ENCODE results near the gene MTARC1.

Gene MTARC1

DNA sequence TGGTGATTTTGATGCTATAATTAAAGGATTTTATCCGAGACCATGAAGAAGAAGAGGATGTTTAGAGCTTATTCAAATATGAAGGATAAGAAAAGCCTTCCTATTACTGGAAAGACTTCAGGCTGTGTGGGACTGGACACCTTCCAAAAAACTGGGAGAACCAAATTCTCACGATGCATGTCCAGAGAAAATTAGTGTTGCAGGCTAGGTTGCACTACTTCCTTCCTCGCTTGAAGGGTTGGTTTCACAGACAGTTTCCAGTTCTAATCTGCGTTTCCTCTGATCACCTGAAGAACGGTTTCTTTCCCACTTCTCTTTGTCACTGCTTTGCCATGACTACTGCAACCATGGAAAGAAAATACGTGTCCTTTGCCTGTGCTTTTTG, 36.6 kb upstream of the MTARC1 start:
- peak overlapping the region; percentile 46 for H3K4me2 ChIP-seq (ENCODE audit: low read length)

DNA sequence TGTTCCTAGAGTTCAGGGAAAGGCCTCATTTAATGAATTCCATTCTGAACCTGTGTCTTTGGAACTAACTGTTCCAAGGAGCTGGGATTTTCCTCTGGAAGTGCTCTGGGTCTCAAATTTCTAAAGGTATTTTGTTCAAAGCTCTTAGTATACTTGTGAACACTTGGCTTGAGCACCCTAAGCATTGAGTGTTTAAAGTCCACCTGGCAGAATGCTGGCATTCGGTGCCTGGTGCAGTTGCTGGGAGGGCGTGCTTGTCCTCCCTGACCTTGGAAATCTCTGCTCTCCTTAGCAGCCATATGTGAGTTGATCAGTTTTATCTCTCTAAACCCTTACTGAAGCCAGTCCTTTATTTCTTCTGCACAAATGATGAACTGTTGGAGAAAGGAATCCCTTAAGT, 35.6 kb upstream of the MTARC1 start:
- Histone ChIP-seq H3K79me2 (ENCODE audit: low read length) (no peaks in the 10 kb centered on the region), H3K4me2 (ENCODE audit: low read length) (no peak overlapping the region), H2AFZ (ENCODE audit: low read depth, low read length) (no peak overlapping the region), H3K27me3 (ENCODE audit: low read depth, low read length) (no peaks in the 10 kb centered on the region), H3K27ac (ENCODE audit: low read length) (no peak overlapping the region), H3K36me3 (replicated peaks; ENCODE audit: low read depth, low read length) (no peaks in the 10 kb centered on the region), H3K4me1 (ENCODE audit: low read length) (peaks cover 8% of the 10 kb centered on the region), H3K4me3 (ENCODE audit: low read length) (no peak overlapping the region), H3K9ac (ENCODE audit: low read length) (no peak overlapping the region), H4K20me1 (ENCODE audit: insufficient read depth, low read length) (no peaks in the 10 kb centered on the region), H3K9me3 (ENCODE audit: insufficient read depth, low read length) (no peaks in the 10 kb centered on the region)
- TF ChIP-seq, protein P1, sequence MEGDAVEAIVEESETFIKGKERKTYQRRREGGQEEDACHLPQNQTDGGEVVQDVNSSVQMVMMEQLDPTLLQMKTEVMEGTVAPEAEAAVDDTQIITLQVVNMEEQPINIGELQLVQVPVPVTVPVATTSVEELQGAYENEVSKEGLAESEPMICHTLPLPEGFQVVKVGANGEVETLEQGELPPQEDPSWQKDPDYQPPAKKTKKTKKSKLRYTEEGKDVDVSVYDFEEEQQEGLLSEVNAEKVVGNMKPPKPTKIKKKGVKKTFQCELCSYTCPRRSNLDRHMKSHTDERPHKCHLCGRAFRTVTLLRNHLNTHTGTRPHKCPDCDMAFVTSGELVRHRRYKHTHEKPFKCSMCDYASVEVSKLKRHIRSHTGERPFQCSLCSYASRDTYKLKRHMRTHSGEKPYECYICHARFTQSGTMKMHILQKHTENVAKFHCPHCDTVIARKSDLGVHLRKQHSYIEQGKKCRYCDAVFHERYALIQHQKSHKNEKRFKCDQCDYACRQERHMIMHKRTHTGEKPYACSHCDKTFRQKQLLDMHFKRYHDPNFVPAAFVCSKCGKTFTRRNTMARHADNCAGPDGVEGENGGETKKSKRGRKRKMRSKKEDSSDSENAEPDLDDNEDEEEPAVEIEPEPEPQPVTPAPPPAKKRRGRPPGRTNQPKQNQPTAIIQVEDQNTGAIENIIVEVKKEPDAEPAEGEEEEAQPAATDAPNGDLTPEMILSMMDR (IDR thresholded peaks at IDR 0.05; ENCODE audit: low read depth, low read length): no peak
- no peak for TF ChIP-seq EZH2phosphoT487 (IDR thresholded peaks at IDR 0.05; ENCODE audit: low read depth)

More for the DNA sequence above, 36.6 kb upstream of the MTARC1 start:
- H3K79me2 ChIP-seq (ENCODE audit: low read length): no peaks in the 10 kb centered on the region
- H3K9ac ChIP-seq (ENCODE audit: low read length): no peak overlapping the region
- peak overlapping the region; percentile 27; the same call in 1 of the 2 replicates for H2AFZ ChIP-seq (ENCODE audit: low read depth, low read length)
- H3K36me3 ChIP-seq (replicated peaks; ENCODE audit: low read depth, low read length): no peaks in the 10 kb centered on the region
- H3K9me3 ChIP-seq (ENCODE audit: insufficient read depth, low read length): no peaks in the 10 kb centered on the region
- H3K27ac ChIP-seq (ENCODE audit: low read length): no peak overlapping the region
- TF ChIP-seq, protein P1 (IDR thresholded peaks at IDR 0.05; ENCODE audit: low read depth, low read length): no peak
- no peak for TF ChIP-seq EZH2phosphoT487 (IDR thresholded peaks at IDR 0.05; ENCODE audit: low read depth)
- peak overlapping the region; percentile 38 for H3K4me3 ChIP-seq (ENCODE audit: low read length)
- peaks cover 8% of the 10 kb centered on the region for H3K4me1 ChIP-seq (ENCODE audit: low read length)
- H3K27me3 ChIP-seq (ENCODE audit: low read depth, low read length): no peaks in the 10 kb centered on the region
- no peaks in the 10 kb centered on the region for H4K20me1 ChIP-seq (ENCODE audit: insufficient read depth, low read length)

DNA sequence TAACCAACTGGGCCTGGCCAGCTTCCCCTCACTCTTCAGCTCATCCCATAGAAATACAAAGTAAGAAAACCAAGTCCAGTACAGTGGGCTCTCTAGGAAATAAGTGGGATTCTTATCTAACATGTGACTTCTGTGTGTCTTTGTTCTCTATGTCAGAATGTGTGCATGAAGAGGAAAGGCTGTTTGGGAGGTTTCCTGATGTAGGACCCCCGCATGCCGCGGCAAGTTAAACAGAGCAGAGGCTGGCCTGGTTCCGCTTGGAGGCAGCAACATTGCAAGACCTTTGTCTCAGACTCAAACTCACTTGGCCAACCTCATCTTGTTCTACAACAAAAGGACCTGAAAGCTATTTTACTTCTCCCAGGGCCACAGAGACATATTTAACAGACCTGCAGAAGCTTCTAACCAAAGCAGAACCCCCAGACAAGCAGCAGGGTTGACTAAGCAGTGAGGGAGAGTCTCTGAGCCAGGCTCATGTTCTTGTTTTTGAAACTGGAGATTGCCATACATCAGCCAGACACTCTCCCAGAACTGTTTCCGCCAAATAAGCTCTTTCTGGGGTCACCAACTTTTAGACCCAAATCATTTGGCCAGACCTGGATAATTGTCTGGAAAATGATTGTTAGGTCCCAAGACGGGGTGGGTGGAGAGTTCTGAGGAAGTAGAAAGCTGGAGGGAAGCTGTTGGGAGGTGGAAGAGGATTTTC, 32.3 kb upstream of the MTARC1 start:
- Histone ChIP-seq H3K4me3 (ENCODE audit: low read length) (no peak overlapping the region), H3K36me3 (replicated peaks; ENCODE audit: low read depth, low read length) (no peaks in the 10 kb centered on the region), H3K27ac (ENCODE audit: low read length) (no peak overlapping the region), H3K9ac (ENCODE audit: low read length) (no peak overlapping the region), H3K27me3 (ENCODE audit: low read depth, low read length) (no peaks in the 10 kb centered on the region), H2AFZ (ENCODE audit: low read depth, low read length) (no peak overlapping the region), H3K9me3 (ENCODE audit: insufficient read depth, low read length) (no peaks in the 10 kb centered on the region), H3K4me2 (ENCODE audit: low read length) (no peak overlapping the region), H4K20me1 (ENCODE audit: insufficient read depth, low read length) (no peaks in the 10 kb centered on the region), H3K4me1 (ENCODE audit: low read length) (peaks cover 8% of the 10 kb centered on the region), H3K79me2 (ENCODE audit: low read length) (no peaks in the 10 kb centered on the region)
- TF ChIP-seq, protein P1 (IDR thresholded peaks at IDR 0.05; ENCODE audit: low read depth, low read length): no peak
- no peak for TF ChIP-seq EZH2phosphoT487 (IDR thresholded peaks at IDR 0.05; ENCODE audit: low read depth)

DNA sequence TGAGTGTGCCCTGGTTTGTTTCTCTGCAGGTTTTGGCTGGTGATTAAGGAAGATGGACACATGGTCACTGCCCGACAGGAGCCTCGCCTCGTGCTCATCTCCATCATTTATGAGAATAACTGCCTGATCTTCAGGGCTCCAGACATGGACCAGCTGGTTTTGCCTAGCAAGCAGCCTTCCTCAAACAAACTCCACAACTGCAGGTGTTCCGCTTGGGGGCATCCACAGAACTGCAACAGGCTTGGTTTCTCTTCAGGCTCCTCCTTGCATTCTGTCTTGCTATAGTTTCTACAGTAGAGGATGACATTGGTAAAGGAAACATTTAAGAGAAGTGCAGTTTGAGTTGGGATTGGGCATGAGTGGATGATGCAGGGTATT, 31.8 kb upstream of the MTARC1 start:
- no peak overlapping the region for H3K4me2 ChIP-seq (ENCODE audit: low read length)
- H3K4me1 ChIP-seq (ENCODE audit: low read length): peaks cover 6% of the 10 kb centered on the region
- H3K27ac ChIP-seq (ENCODE audit: low read length): no peak overlapping the region
- no peaks in the 10 kb centered on the region for H3K36me3 ChIP-seq (replicated peaks; ENCODE audit: low read depth, low read length)
- H4K20me1 ChIP-seq (ENCODE audit: insufficient read depth, low read length): no peaks in the 10 kb centered on the region
- TF ChIP-seq, protein P1 (IDR thresholded peaks at IDR 0.05; ENCODE audit: low read depth, low read length): no peak
- H3K27me3 ChIP-seq (ENCODE audit: low read depth, low read length): no peaks in the 10 kb centered on the region
- H3K4me3 ChIP-seq (ENCODE audit: low read length): no peak overlapping the region
- no peaks in the 10 kb centered on the region for H3K79me2 ChIP-seq (ENCODE audit: low read length)
- no peak overlapping the region for H2AFZ ChIP-seq (ENCODE audit: low read depth, low read length)
- no peak overlapping the region for H3K9ac ChIP-seq (ENCODE audit: low read length)
- no peaks in the 10 kb centered on the region for H3K9me3 ChIP-seq (ENCODE audit: insufficient read depth, low read length)
